ENCODE measurements around the gene APOB. TPM values are rescaled to one million over a fixed set of nuclear protein-coding genes. Genes with fewer than 3 reads are reported as not detected.

Gene APOB
- total and polyA plus RNA-seq, 2 donors, result 0.07 to 0.09 TPM

DNA sequence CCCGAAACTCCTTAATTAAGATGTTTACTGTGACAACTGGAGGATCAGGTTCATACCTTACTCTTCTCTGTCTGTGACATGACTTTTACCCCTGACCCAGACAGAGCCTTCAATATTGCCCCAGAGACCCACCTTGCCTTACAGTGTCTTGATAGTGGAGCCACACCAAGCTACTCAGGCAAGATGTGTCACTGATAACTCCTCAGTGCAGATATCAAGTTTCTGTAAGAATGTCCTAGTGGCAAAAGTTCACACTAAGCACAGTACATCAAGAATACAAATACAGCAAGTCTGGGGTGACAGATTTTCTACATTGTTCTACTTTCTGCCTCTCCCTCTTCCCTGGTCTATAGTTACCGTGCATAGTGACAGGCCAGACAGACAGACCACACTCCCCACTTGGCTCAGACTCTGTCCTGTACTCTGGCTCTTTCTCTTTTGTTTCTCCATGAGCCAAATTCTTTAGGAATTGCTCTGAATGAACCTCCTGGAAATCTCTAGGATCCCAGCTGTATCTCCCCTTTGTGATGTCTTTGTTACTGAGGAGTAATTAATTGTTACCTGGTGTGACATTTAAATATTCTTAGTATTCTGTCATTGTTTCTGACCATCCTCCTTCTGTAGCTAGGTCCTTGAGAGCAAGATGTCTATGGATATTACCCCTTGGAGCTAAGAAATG is 24.1 kb upstream of the APOB start:
- DNase-seq (ENCODE audit: low read depth in 6 of 9, low spot score in 9 of 9), result no peak
- 89% methylated on average over 2 of the region's 2 CpGs for WGBS
- H3K36me3 ChIP-seq (ENCODE audit: control insufficient read depth in 2 of 2, insufficient read depth in 2 of 2, low read length in 1 of 2), result no peaks in the 10 kb centered on the region
- H3K27ac ChIP-seq (ENCODE audit: low read depth in 1 of 2, low read length in 1 of 2), result no peak overlapping the region
- no peaks in the 10 kb centered on the region for H3K9me3 ChIP-seq (ENCODE audit: control insufficient read depth in 2 of 2, insufficient read depth in 1 of 2, low read length in 1 of 2)
- H3K27me3 ChIP-seq (ENCODE audit: control insufficient read depth in 2 of 2, insufficient read depth in 1 of 2, low read length in 1 of 2), result no peaks in the 10 kb centered on the region
- no peak overlapping the region for H3K4me3 ChIP-seq (ENCODE audit: low read length in 2 of 2)
- no peaks in the 10 kb centered on the region for H3K4me1 ChIP-seq (ENCODE audit: control insufficient read depth in 2 of 2, insufficient read depth in 2 of 2, low read length in 2 of 2)

DNA sequence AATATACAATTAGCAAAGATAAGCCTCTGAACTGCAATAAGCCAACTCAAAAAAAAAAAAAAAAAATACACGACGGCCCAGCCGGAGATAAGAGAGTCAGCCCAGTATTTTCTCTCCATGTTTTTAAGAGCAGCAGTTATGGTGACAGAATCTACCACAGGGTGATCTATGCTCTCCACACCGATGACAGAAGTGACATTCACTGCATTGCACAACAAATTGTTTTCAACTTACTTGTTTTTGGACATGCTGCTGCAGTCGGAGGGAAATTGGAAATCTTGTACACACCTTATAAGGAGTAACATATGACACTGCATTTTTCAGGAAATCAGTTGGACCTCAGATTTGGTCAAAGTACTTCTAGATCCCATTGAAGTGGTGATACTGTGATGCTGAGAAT is 23.3 kb upstream of the APOB start:
- Histone ChIP-seq H3K4me1 (ENCODE audit: control insufficient read depth in 2 of 2, insufficient read depth in 2 of 2, low read length in 2 of 2) (no peaks in the 10 kb centered on the region), H3K27ac (ENCODE audit: low read depth in 1 of 2, low read length in 1 of 2) (no peak overlapping the region), H3K27me3 (ENCODE audit: control insufficient read depth in 2 of 2, insufficient read depth in 1 of 2, low read length in 1 of 2) (no peaks in the 10 kb centered on the region), H3K9me3 (ENCODE audit: control insufficient read depth in 2 of 2, insufficient read depth in 1 of 2, low read length in 1 of 2) (no peaks in the 10 kb centered on the region), H3K4me3 (ENCODE audit: low read length in 2 of 2) (no peak overlapping the region), H3K36me3 (ENCODE audit: control insufficient read depth in 2 of 2, insufficient read depth in 2 of 2, low read length in 1 of 2) (no peaks in the 10 kb centered on the region)
- no peak for DNase-seq (ENCODE audit: low read depth in 6 of 9, low spot score in 9 of 9)
- 57% methylated on average over 5 of the region's 5 CpGs for WGBS

- no peak for DNase-seq (ENCODE audit: low read depth in 6 of 9, low spot score in 9 of 9)
- Histone ChIP-seq H3K27me3 (ENCODE audit: control insufficient read depth in 2 of 2, insufficient read depth in 1 of 2, low read length in 1 of 2) (no peaks in the 10 kb centered on the region), H3K4me3 (ENCODE audit: low read length in 2 of 2) (no peak overlapping the region), H3K9me3 (ENCODE audit: control insufficient read depth in 2 of 2, insufficient read depth in 1 of 2, low read length in 1 of 2) (no peaks in the 10 kb centered on the region), H3K4me1 (ENCODE audit: control insufficient read depth in 2 of 2, insufficient read depth in 2 of 2, low read length in 2 of 2) (no peaks in the 10 kb centered on the region), H3K36me3 (ENCODE audit: control insufficient read depth in 2 of 2, insufficient read depth in 2 of 2, low read length in 1 of 2) (no peaks in the 10 kb centered on the region), H3K27ac (ENCODE audit: low read depth in 1 of 2, low read length in 1 of 2) (no peak overlapping the region)
- WGBS, result 95% methylated on average over 3 of the region's 3 CpGs
Observed at GRCh38 chr2:21059885-21060610, 16.2 kb upstream of the APOB start.

GRCh38 chr2:21057097-21057496 is 13.2 kb upstream of the APOB start:
- H3K27me3 ChIP-seq (ENCODE audit: control insufficient read depth in 2 of 2, insufficient read depth in 1 of 2, low read length in 1 of 2), result no peaks in the 10 kb centered on the region
- H3K27ac ChIP-seq (ENCODE audit: low read depth in 1 of 2, low read length in 1 of 2), result peak overlapping the region in 1 of 2 donors; percentile 11
- 94% methylated on average over 2 of the region's 2 CpGs for WGBS
- no peaks in the 10 kb centered on the region for H3K36me3 ChIP-seq (ENCODE audit: control insufficient read depth in 2 of 2, insufficient read depth in 2 of 2, low read length in 1 of 2)
- no peak overlapping the region for H3K4me3 ChIP-seq (ENCODE audit: low read length in 2 of 2)
- no peaks in the 10 kb centered on the region for H3K4me1 ChIP-seq (ENCODE audit: control insufficient read depth in 2 of 2, insufficient read depth in 2 of 2, low read length in 2 of 2)
- no peaks in the 10 kb centered on the region for H3K9me3 ChIP-seq (ENCODE audit: control insufficient read depth in 2 of 2, insufficient read depth in 1 of 2, low read length in 1 of 2)
- DNase-seq (ENCODE audit: low read depth in 6 of 9, low spot score in 9 of 9), result no peak

GRCh38 chr2:21055879-21056790 is 12.3 kb upstream of the APOB start:
- DNase-seq (ENCODE audit: low read depth in 6 of 9, low spot score in 9 of 9), result no peak
- no peaks in the 10 kb centered on the region for H3K27me3 ChIP-seq (ENCODE audit: control insufficient read depth in 2 of 2, insufficient read depth in 1 of 2, low read length in 1 of 2)
- no peaks in the 10 kb centered on the region for H3K36me3 ChIP-seq (ENCODE audit: control insufficient read depth in 2 of 2, insufficient read depth in 2 of 2, low read length in 1 of 2)
- no peak overlapping the region for H3K4me3 ChIP-seq (ENCODE audit: low read length in 2 of 2)
- no peaks in the 10 kb centered on the region for H3K9me3 ChIP-seq (ENCODE audit: control insufficient read depth in 2 of 2, insufficient read depth in 1 of 2, low read length in 1 of 2)
- no peak overlapping the region for H3K27ac ChIP-seq (ENCODE audit: low read depth in 1 of 2, low read length in 1 of 2)
- H3K4me1 ChIP-seq (ENCODE audit: control insufficient read depth in 2 of 2, insufficient read depth in 2 of 2, low read length in 2 of 2), result no peaks in the 10 kb centered on the region
- 93% methylated on average over 10 of the region's 10 CpGs for WGBS

DNA sequence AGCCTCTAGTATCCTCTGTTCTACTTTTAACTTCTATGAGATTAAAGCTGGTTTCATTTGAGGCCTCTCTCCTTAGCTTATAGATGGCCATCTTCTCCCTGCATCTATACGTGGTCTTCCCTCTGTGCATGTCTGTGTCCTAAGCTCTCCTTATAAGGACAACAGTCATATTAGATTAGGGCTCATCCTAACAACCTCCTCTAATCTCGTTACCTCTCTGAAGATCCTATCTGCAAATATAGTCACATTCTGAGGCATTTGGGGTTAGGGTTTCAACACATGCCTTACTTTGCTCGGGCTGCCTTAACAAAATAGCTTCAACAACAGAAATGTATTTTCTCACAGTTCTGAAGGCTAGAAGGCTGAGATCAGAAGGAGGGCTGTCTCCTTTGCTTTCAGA is 11.6 kb upstream of the APOB start:
- no peaks in the 10 kb centered on the region for H3K27me3 ChIP-seq (ENCODE audit: control insufficient read depth in 2 of 2, insufficient read depth in 1 of 2, low read length in 1 of 2)
- H3K27ac ChIP-seq (ENCODE audit: low read depth in 1 of 2, low read length in 1 of 2), result no peak overlapping the region
- H3K4me3 ChIP-seq (ENCODE audit: low read length in 2 of 2), result no peak overlapping the region
- H3K9me3 ChIP-seq (ENCODE audit: control insufficient read depth in 2 of 2, insufficient read depth in 1 of 2, low read length in 1 of 2), result no peaks in the 10 kb centered on the region
- no peak for DNase-seq (ENCODE audit: low read depth in 6 of 9, low spot score in 9 of 9)
- no peaks in the 10 kb centered on the region for H3K4me1 ChIP-seq (ENCODE audit: control insufficient read depth in 2 of 2, insufficient read depth in 2 of 2, low read length in 2 of 2)
- H3K36me3 ChIP-seq (ENCODE audit: control insufficient read depth in 2 of 2, insufficient read depth in 2 of 2, low read length in 1 of 2), result no peaks in the 10 kb centered on the region
- 91% methylated on average over 3 of the region's 3 CpGs for WGBS

DNA sequence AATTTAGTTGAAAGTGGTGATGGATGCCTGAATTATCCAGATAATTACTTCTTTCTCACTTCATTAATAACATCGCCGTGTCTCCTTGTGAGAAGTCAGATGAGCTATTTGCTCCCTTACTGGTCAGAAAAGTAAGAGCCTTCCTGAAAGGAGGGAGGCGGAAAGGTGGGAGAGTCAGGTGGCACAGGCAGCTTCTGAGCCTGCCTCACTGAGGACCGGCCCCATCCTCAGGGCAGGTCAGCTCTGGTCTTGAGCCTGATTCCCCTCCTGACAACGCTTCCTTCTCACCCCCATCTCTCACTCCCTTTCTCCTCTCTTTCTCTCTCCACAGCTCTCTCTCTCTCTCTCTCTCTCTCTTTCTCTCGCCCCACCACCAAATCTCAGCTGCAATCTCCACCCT is 10.1 kb upstream of the APOB start:
- Histone ChIP-seq H3K4me1 (ENCODE audit: control insufficient read depth in 2 of 2, insufficient read depth in 2 of 2, low read length in 2 of 2) (no peaks in the 10 kb centered on the region), H3K27ac (ENCODE audit: low read depth in 1 of 2, low read length in 1 of 2) (no peak overlapping the region), H3K9me3 (ENCODE audit: control insufficient read depth in 2 of 2, insufficient read depth in 1 of 2, low read length in 1 of 2) (no peaks in the 10 kb centered on the region), H3K27me3 (ENCODE audit: control insufficient read depth in 2 of 2, insufficient read depth in 1 of 2, low read length in 1 of 2) (no peaks in the 10 kb centered on the region), H3K36me3 (ENCODE audit: control insufficient read depth in 2 of 2, insufficient read depth in 2 of 2, low read length in 1 of 2) (no peaks in the 10 kb centered on the region), H3K4me3 (ENCODE audit: low read length in 2 of 2) (no peak overlapping the region)
- no peak for DNase-seq (ENCODE audit: low read depth in 6 of 9, low spot score in 9 of 9)
- WGBS, result 95% methylated on average over 6 of the region's 6 CpGs

- no peak overlapping the region for H3K27ac ChIP-seq (ENCODE audit: low read depth in 1 of 2, low read length in 1 of 2)
Observed at GRCh38 chr2:21052044-21052443, 8.2 kb upstream of the APOB start.

DNA sequence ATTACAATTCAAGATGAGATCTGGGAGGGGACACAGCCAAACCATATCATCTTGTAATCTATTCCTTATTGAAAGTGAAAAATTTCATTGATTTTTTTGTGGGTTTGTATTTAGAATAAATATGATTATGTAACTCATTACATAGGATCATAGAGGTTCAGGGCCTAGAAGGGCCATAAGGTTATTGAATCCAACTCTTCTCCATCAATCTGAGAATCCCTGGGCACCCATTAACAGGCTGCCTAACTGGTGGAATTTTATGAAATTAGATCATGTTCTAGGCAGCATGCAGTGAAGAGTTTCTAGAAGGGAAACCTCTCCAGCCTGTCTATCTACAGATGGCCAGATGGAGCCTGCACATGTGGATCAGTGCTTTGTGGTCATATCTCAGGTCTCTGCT is 6.3 kb upstream of the APOB start:
- H3K4me1 ChIP-seq (ENCODE audit: control insufficient read depth in 2 of 2, insufficient read depth in 2 of 2, low read length in 2 of 2), result no peaks in the 10 kb centered on the region
- H3K27me3 ChIP-seq (ENCODE audit: control insufficient read depth in 2 of 2, insufficient read depth in 1 of 2, low read length in 1 of 2), result peaks cover 0 to 4% of the 10 kb centered on the region in 2 donors
- no peaks in the 10 kb centered on the region for H3K9me3 ChIP-seq (ENCODE audit: control insufficient read depth in 2 of 2, insufficient read depth in 1 of 2, low read length in 1 of 2)
- no peaks in the 10 kb centered on the region for H3K36me3 ChIP-seq (ENCODE audit: control insufficient read depth in 2 of 2, insufficient read depth in 2 of 2, low read length in 1 of 2)
- no peak for DNase-seq (ENCODE audit: low read depth in 6 of 9, low spot score in 9 of 9)
- H3K4me3 ChIP-seq (ENCODE audit: low read length in 2 of 2), result no peak overlapping the region
- no peak overlapping the region for H3K27ac ChIP-seq (ENCODE audit: low read depth in 1 of 2, low read length in 1 of 2)

More at GRCh38 chr2:21052044-21052443, 8.2 kb upstream of the APOB start:
- H3K9me3 ChIP-seq (ENCODE audit: control insufficient read depth in 2 of 2, insufficient read depth in 1 of 2, low read length in 1 of 2), result no peaks in the 10 kb centered on the region
- H3K4me1 ChIP-seq (ENCODE audit: control insufficient read depth in 2 of 2, insufficient read depth in 2 of 2, low read length in 2 of 2), result no peaks in the 10 kb centered on the region
- DNase-seq (ENCODE audit: low read depth in 6 of 9, low spot score in 9 of 9), result no peak
- WGBS, result 75% methylated on average over 4 of the region's 4 CpGs
- no peaks in the 10 kb centered on the region for H3K27me3 ChIP-seq (ENCODE audit: control insufficient read depth in 2 of 2, insufficient read depth in 1 of 2, low read length in 1 of 2)
- H3K36me3 ChIP-seq (ENCODE audit: control insufficient read depth in 2 of 2, insufficient read depth in 2 of 2, low read length in 1 of 2), result no peaks in the 10 kb centered on the region
- H3K4me3 ChIP-seq (ENCODE audit: low read length in 2 of 2), result no peak overlapping the region

Measured in thymus (tissue), 11 donors.